ENCODE data around the gene SERPINA7. TPM values are rescaled to one million over a fixed set of nuclear protein-coding genes. Genes with fewer than 3 reads are reported as not detected.

Gene SERPINA7
- total RNA-seq, 2 donors from 2014 or later: not detected

DNA sequence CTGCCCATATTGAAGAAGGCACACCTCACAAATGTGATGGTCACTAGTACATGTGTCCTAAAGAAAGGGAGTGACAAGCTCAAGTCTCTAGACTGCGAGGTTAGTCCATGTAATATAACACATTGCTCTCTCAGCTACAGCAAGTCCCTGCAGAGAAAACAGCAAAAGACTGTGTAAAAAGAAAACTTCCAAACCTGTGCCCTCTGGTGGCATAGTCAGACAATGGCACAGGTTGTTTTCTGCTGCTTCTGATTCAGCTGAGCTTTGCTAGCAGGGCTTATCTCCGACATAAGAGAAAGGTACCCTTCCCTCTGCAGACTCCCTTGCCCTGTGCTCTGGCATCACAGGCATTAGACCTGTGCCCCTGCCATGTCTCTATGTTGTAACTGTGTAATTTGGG, 1.4 kb upstream of the SERPINA7 start:
- no peak for DNase-seq (ENCODE audit: low spot score)

DNA sequence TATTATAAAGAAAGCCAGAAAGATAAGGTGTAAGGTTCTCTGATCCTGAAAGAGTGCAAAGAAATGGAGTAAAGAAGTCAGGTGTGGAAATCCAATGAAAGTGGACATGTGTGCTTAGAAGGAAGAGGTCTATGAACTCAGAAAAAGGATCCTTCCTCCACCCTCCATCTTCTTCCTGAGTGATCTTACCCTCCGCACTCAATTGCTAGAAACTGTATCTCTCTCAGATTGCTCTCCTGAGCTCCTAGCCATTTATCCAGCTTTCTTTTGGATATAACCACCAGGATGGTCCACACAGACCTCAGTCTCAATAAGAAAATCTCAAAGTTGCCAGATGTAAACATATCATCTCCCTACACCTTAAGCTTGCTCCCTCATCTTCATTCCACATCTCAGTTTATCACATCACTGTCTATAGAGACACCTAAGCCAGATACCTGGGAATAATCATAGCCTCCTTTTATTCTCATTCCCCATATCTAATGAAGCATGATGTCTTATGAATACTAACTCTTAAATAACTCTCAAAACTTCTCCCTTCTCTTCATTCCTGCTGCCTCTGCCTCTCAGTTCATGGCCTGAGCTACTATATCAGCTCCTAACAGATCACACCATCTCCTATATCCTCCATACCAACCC, 573 bp downstream of the SERPINA7 start:
- Histone ChIP-seq H3K9me3 (no peaks in the 10 kb centered on the region), H3K4me3 (no peak overlapping the region), H3K27ac (no peak overlapping the region), H3K27me3 (replicated peaks; ENCODE audit: insufficient read depth) (no peaks in the 10 kb centered on the region), H3K4me1 (ENCODE audit: control insufficient read depth in 1 of 2, low read depth in 2 of 2) (no peaks in the 10 kb centered on the region), H3K36me3 (no peaks in the 10 kb centered on the region)
- TF ChIP-seq, protein P1, sequence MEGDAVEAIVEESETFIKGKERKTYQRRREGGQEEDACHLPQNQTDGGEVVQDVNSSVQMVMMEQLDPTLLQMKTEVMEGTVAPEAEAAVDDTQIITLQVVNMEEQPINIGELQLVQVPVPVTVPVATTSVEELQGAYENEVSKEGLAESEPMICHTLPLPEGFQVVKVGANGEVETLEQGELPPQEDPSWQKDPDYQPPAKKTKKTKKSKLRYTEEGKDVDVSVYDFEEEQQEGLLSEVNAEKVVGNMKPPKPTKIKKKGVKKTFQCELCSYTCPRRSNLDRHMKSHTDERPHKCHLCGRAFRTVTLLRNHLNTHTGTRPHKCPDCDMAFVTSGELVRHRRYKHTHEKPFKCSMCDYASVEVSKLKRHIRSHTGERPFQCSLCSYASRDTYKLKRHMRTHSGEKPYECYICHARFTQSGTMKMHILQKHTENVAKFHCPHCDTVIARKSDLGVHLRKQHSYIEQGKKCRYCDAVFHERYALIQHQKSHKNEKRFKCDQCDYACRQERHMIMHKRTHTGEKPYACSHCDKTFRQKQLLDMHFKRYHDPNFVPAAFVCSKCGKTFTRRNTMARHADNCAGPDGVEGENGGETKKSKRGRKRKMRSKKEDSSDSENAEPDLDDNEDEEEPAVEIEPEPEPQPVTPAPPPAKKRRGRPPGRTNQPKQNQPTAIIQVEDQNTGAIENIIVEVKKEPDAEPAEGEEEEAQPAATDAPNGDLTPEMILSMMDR (IDR thresholded peaks at IDR 0.05): no peak
- DNase-seq (ENCODE audit: low spot score): no peak
- no peak for ATAC-seq (ENCODE audit: insufficient number of reproducible peaks, low FRiP score, low read depth)

More for the DNA sequence above, 1.4 kb upstream of the SERPINA7 start:
- Histone ChIP-seq H3K27me3 (replicated peaks; ENCODE audit: insufficient read depth) (no peaks in the 10 kb centered on the region), H3K4me1 (ENCODE audit: control insufficient read depth in 1 of 2, low read depth in 2 of 2) (no peaks in the 10 kb centered on the region), H3K9me3 (no peaks in the 10 kb centered on the region), H3K36me3 (no peaks in the 10 kb centered on the region), H3K4me3 (no peak overlapping the region), H3K27ac (no peak overlapping the region)
- TF ChIP-seq, protein P1 (IDR thresholded peaks at IDR 0.05): no peak
- ATAC-seq (ENCODE audit: insufficient number of reproducible peaks, low FRiP score, low read depth): no peak

DNA sequence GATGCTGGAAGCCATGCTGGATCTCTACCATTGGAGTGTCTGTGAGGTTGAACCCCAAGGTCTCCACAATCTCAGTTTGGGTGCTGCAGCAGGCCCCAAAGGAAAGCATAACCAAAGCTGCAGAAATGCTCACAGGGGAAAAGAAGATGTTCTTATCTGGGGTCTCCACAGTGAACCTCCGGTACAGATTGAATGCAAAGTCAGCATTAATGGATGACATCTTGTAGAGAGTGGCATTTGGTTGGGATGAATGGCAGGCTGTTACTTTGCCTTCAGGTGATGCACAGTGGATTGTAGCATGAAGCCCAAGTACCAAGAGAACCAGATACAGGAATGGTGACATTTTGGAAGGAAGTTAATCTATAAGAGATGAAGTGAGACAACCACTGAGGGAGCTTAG, 1.8 kb downstream of the SERPINA7 start:
- H3K27ac ChIP-seq: no peak overlapping the region
- DNase-seq (ENCODE audit: low spot score) (no peak), ATAC-seq (ENCODE audit: insufficient number of reproducible peaks, low FRiP score, low read depth) (no peak)
- no peaks in the 10 kb centered on the region for H3K9me3 ChIP-seq
- TF ChIP-seq, protein P1 (IDR thresholded peaks at IDR 0.05): no peak
- no peaks in the 10 kb centered on the region for H3K27me3 ChIP-seq (replicated peaks; ENCODE audit: insufficient read depth)
- H3K4me1 ChIP-seq (ENCODE audit: control insufficient read depth in 1 of 2, low read depth in 2 of 2): no peaks in the 10 kb centered on the region
- no peaks in the 10 kb centered on the region for H3K36me3 ChIP-seq
- no peak overlapping the region for H3K4me3 ChIP-seq

DNA sequence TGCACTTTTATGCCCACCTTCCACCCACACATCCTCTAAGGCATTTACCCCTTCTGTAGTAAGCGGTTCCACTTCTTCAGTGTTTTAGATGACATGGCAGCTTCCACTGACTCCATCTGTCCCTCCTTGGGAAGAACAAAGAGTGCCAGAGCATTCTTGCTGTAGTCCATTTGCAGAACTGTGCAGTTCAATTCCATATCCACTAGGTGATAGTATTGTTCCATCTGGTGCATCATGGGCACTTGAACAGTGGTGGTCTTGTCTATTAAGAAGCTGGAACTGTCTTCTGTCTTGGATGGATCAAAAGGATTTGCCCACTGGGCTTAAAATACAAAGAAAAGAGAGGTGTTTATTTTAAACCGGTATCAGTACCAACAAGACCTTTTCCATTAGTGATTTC, 3.5 kb downstream of the SERPINA7 start:
- no peaks in the 10 kb centered on the region for H3K36me3 ChIP-seq
- H3K4me3 ChIP-seq: no peak overlapping the region
- TF ChIP-seq, protein P1 (IDR thresholded peaks at IDR 0.05): no peak
- H3K27me3 ChIP-seq (replicated peaks; ENCODE audit: insufficient read depth): no peaks in the 10 kb centered on the region
- H3K27ac ChIP-seq: no peak overlapping the region
- DNase-seq (ENCODE audit: low spot score) (no peak), ATAC-seq (ENCODE audit: insufficient number of reproducible peaks, low FRiP score, low read depth) (no peak)
- H3K9me3 ChIP-seq: no peaks in the 10 kb centered on the region
- no peaks in the 10 kb centered on the region for H3K4me1 ChIP-seq (ENCODE audit: control insufficient read depth in 1 of 2, low read depth in 2 of 2)

DNA sequence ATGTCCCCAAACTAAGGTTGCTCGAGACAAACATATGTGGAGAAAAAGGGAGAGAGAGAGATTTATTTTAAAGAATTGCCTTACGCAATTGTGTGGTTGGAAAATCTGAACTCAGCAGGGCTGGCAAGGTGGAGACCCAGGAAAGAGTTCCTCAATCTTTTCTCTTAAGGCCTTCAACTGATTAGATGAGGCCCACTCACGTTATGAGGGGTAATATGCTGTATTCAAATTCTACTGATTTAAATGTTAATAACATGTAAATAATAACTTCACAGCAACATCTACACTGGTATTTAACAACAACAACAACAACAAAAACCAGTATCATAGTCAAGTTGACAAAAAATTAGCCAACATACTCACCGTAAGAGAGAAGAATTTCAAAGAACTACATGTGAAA, 14.6 kb downstream of the SERPINA7 start:
- TF ChIP-seq, protein P1 (IDR thresholded peaks at IDR 0.05): no peak
- H3K9me3 ChIP-seq: no peaks in the 10 kb centered on the region
- H3K36me3 ChIP-seq: no peaks in the 10 kb centered on the region
- DNase-seq (ENCODE audit: low spot score) (no peak), ATAC-seq (ENCODE audit: insufficient number of reproducible peaks, low FRiP score, low read depth) (no peak)
- H3K27me3 ChIP-seq (replicated peaks; ENCODE audit: insufficient read depth): no peaks in the 10 kb centered on the region
- H3K4me3 ChIP-seq: no peak overlapping the region
- H3K27ac ChIP-seq: no peak overlapping the region
- no peaks in the 10 kb centered on the region for H3K4me1 ChIP-seq (ENCODE audit: control insufficient read depth in 1 of 2, low read depth in 2 of 2)
